ENCODE measurements around the gene HSD17B12. TPM values are rescaled to one million over a fixed set of nuclear protein-coding genes. Genes with fewer than 3 reads are reported as not detected.
"Not testable (repeated sequence)": the region's sequence is repeated elsewhere in the genome, so short reads cannot be mapped to it uniquely, and the experiment has no call there.

HSD17B12 gene
- polyA plus RNA-seq, 2 donors = 33.2 to 46.7 TPM

DNA sequence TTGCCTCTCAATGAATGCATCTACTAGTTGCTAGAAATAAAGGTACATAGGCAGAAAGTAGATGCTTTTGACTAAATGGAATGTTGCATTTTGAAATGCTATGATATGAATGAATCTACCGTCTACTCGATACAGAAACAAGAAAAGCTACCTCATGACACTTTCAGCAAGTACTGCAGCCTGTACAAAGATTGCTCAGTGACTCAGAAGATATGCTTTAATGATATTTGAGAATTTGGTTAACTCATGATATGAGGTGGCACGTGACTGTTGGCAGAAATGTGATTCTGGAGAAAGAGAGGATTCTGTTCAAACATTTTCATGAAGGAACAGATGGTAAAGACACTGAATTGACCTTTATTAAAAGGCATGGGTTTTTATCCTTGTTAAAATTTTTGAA lies 76.0 kb downstream of the HSD17B12 start:
- Histone ChIP-seq H3K27ac (ENCODE audit: low read depth in 2 of 2, low read length in 1 of 2) (no peak overlapping the region), H3K4me3 (ENCODE audit: low read depth in 1 of 2, low read length in 2 of 2) (no peak overlapping the region), H3K4me1 (ENCODE audit: control insufficient read depth in 2 of 2, insufficient read depth in 2 of 2, low read length in 1 of 2) (no peaks in the 10 kb centered on the region), H3K27me3 (ENCODE audit: control insufficient read depth in 1 of 2, insufficient read depth in 2 of 2, low read length in 2 of 2) (no peaks in the 10 kb centered on the region), H3K36me3 (ENCODE audit: control insufficient read depth in 2 of 2, insufficient read depth in 2 of 2, low read length in 1 of 2) (no peaks in the 10 kb centered on the region), H3K9me3 (ENCODE audit: control insufficient read depth in 2 of 2, insufficient read depth in 1 of 2, low read depth in 1 of 2, low read length in 1 of 2) (no peaks in the 10 kb centered on the region)
- 84 to 92% methylated on average over 3 of the region's 3 CpGs for WGBS, 2 donors

DNA sequence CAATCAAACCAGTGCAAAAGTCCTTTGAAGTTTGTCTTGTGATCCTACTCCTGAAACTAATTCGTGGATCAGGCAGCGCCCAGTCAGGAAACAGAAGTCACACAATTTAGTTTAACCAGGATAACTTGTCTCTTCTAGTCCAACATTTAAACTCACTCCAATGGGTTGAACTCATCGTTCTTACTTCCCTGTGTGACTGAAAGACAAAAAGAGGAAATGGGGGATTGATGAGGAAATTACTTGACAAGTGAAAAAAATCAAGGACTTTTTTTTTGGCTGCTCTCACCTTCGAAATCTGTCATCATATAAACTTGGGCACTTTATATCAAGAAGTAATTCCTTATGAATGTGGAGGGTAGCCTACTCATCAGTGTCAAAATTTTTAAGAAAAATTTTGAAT lies 78.4 kb downstream of the HSD17B12 start:
- H3K4me3 ChIP-seq (ENCODE audit: low read depth in 1 of 2, low read length in 2 of 2) = no peak overlapping the region
- H3K27ac ChIP-seq (ENCODE audit: low read depth in 2 of 2, low read length in 1 of 2) = no peak overlapping the region
- no peaks in the 10 kb centered on the region for H3K9me3 ChIP-seq (ENCODE audit: control insufficient read depth in 2 of 2, insufficient read depth in 1 of 2, low read depth in 1 of 2, low read length in 1 of 2)
- no peaks in the 10 kb centered on the region for H3K4me1 ChIP-seq (ENCODE audit: control insufficient read depth in 2 of 2, insufficient read depth in 2 of 2, low read length in 1 of 2)
- no peaks in the 10 kb centered on the region for H3K36me3 ChIP-seq (ENCODE audit: control insufficient read depth in 2 of 2, insufficient read depth in 2 of 2, low read length in 1 of 2)
- H3K27me3 ChIP-seq (ENCODE audit: control insufficient read depth in 1 of 2, insufficient read depth in 2 of 2, low read length in 2 of 2) = no peaks in the 10 kb centered on the region
- WGBS, 2 donors = 54 to 57% methylated on average over 4 of the region's 4 CpGs

DNA sequence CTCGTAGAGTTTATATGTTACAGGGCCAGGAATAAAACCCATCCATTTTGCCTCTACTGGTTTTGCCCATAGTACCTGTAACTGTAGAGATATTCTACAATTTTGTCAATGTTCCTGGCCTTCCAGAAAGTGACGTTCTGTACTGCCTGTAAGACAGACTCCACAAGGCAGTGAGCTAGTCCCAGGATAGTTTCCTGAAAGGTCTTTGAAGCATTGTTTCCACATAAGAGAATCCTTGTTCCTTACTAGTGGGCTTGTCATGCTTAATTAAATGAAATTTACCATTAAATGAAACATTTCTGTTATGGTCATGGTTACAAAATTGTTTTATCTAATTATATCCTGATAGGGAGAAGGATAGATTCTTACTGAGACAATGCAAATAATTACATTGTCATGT lies 80.4 kb downstream of the HSD17B12 start:
- H3K4me3 ChIP-seq (ENCODE audit: low read depth in 1 of 2, low read length in 2 of 2) = no peak overlapping the region
- no peaks in the 10 kb centered on the region for H3K36me3 ChIP-seq (ENCODE audit: control insufficient read depth in 2 of 2, insufficient read depth in 2 of 2, low read length in 1 of 2)
- H3K4me1 ChIP-seq (ENCODE audit: control insufficient read depth in 2 of 2, insufficient read depth in 2 of 2, low read length in 1 of 2) = no peaks in the 10 kb centered on the region
- no peak overlapping the region for H3K27ac ChIP-seq (ENCODE audit: low read depth in 2 of 2, low read length in 1 of 2)
- no peaks in the 10 kb centered on the region for H3K9me3 ChIP-seq (ENCODE audit: control insufficient read depth in 2 of 2, insufficient read depth in 1 of 2, low read depth in 1 of 2, low read length in 1 of 2)
- no peaks in the 10 kb centered on the region for H3K27me3 ChIP-seq (ENCODE audit: control insufficient read depth in 1 of 2, insufficient read depth in 2 of 2, low read length in 2 of 2)
- WGBS, 2 donors = 78 to 80% methylated on average over 2 of the region's 2 CpGs

DNA sequence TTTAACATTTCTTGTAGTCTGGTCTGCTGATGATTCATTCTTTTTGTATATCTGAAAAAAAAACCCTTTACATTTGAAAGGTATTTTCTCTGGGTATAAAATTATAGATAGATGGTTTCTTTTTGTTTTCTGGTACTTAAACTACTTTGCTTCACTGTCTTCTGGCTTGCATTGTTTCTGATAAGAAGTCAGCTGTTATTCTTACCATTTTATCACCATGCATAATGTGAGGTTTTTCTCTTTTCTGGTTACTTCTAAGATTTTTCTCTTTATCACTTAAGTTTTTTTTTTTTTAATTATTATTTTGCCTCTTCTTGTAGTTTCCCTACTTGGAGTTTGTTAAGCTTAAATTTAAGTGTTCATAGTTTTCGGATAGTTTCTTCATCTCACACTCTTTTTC lies 84.7 kb downstream of the HSD17B12 start:
- no peaks in the 10 kb centered on the region for H3K27me3 ChIP-seq (ENCODE audit: control insufficient read depth in 1 of 2, insufficient read depth in 2 of 2, low read length in 2 of 2)
- H3K9me3 ChIP-seq (ENCODE audit: control insufficient read depth in 2 of 2, insufficient read depth in 1 of 2, low read depth in 1 of 2, low read length in 1 of 2) = no peaks in the 10 kb centered on the region
- peaks cover 0 to 3% of the 10 kb centered on the region in 2 donors for H3K36me3 ChIP-seq (ENCODE audit: control insufficient read depth in 2 of 2, insufficient read depth in 2 of 2, low read length in 1 of 2)
- WGBS, 2 donors = 99 to 100% methylated on average over 1 of the region's 1 CpG
- H3K4me3 ChIP-seq (ENCODE audit: low read depth in 1 of 2, low read length in 2 of 2) = no peak overlapping the region
- H3K4me1 ChIP-seq (ENCODE audit: control insufficient read depth in 2 of 2, insufficient read depth in 2 of 2, low read length in 1 of 2) = no peaks in the 10 kb centered on the region
- no peak overlapping the region for H3K27ac ChIP-seq (ENCODE audit: low read depth in 2 of 2, low read length in 1 of 2)

DNA sequence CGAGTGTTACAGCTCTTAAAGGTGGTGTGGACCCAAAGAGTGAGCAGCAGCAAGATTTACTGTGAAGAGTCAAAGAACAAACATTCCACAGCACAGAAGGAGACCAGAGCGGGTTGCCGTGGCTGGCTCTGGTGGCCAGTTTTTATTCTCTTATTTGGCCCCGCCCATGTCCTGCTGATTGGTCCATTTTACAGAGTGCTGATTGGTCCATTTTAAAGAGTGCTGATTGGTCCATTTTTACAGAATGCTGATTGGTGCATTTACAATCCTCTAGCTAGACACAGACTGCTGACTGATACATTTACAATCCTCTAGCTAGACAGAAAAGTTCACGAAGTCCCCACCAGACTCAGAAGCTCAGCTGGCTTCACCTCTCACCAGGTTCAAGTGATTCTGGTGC lies 88.1 kb downstream of the HSD17B12 start:
- not testable (repeated sequence) for H3K9me3 ChIP-seq (ENCODE audit: control insufficient read depth in 2 of 2, insufficient read depth in 1 of 2, low read depth in 1 of 2, low read length in 1 of 2); H3K4me3 ChIP-seq (ENCODE audit: low read depth in 1 of 2, low read length in 2 of 2); H3K27me3 ChIP-seq (ENCODE audit: control insufficient read depth in 1 of 2, insufficient read depth in 2 of 2, low read length in 2 of 2); H3K4me1 ChIP-seq (ENCODE audit: control insufficient read depth in 2 of 2, insufficient read depth in 2 of 2, low read length in 1 of 2); H3K36me3 ChIP-seq (ENCODE audit: control insufficient read depth in 2 of 2, insufficient read depth in 2 of 2, low read length in 1 of 2); H3K27ac ChIP-seq (ENCODE audit: low read depth in 2 of 2, low read length in 1 of 2)
- WGBS, 2 donors = 93 to 96% methylated on average over 5 of the region's 5 CpGs

DNA sequence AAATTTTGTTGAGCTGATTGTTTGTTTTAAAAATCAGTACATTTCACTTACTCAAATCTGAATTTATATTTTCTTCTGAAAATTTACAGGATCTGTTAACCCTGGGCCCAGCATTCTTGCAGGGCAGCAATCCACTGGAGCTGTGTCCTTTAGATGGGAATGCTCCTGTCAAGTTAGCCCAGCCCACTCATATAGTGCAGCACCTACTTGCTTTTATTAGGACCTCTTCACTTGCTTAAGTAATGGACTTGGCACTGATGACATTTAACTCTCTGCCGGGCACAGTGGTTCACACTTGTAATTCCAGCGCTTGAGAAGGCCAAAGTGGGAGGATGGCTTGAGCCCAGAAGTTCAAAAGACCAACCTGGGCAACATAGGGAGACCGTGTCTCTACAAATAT lies 89.6 kb downstream of the HSD17B12 start:
- Histone ChIP-seq H3K36me3 (ENCODE audit: control insufficient read depth in 2 of 2, insufficient read depth in 2 of 2, low read length in 1 of 2) (peaks cover 0 to 3% of the 10 kb centered on the region in 2 donors), H3K9me3 (ENCODE audit: control insufficient read depth in 2 of 2, insufficient read depth in 1 of 2, low read depth in 1 of 2, low read length in 1 of 2) (no peaks in the 10 kb centered on the region), H3K27me3 (ENCODE audit: control insufficient read depth in 1 of 2, insufficient read depth in 2 of 2, low read length in 2 of 2) (no peaks in the 10 kb centered on the region), H3K27ac (ENCODE audit: low read depth in 2 of 2, low read length in 1 of 2) (no peak overlapping the region), H3K4me1 (ENCODE audit: control insufficient read depth in 2 of 2, insufficient read depth in 2 of 2, low read length in 1 of 2) (no peaks in the 10 kb centered on the region), H3K4me3 (ENCODE audit: low read depth in 1 of 2, low read length in 2 of 2) (no peak overlapping the region)
- 96 to 97% methylated on average over 3 of the region's 3 CpGs for WGBS, 2 donors

DNA sequence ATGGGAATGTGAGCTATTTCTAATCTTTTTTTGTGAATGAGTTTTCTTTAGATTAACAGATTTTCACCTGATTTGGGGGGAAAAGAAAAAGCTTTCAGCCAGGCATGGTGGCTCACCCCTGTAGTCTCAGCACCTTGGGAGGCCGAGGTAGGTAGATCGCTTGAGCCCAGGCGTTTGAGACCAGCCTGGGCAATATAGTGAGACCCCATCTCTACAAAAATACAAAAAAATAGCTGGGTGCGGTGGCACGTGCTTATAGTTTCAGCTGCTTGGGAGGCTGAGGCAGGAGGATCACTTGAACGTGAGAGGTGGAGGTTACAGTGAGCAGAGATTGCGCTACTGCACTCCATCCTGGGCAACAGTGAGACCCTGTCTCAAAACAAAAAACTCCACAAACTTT lies 92.2 kb downstream of the HSD17B12 start:
- H3K27me3 ChIP-seq (ENCODE audit: control insufficient read depth in 1 of 2, insufficient read depth in 2 of 2, low read length in 2 of 2) = no peaks in the 10 kb centered on the region
- H3K4me1 ChIP-seq (ENCODE audit: control insufficient read depth in 2 of 2, insufficient read depth in 2 of 2, low read length in 1 of 2) = no peaks in the 10 kb centered on the region
- no peaks in the 10 kb centered on the region for H3K9me3 ChIP-seq (ENCODE audit: control insufficient read depth in 2 of 2, insufficient read depth in 1 of 2, low read depth in 1 of 2, low read length in 1 of 2)
- H3K36me3 ChIP-seq (ENCODE audit: control insufficient read depth in 2 of 2, insufficient read depth in 2 of 2, low read length in 1 of 2) = peaks cover 0 to 3% of the 10 kb centered on the region in 2 donors
- H3K27ac ChIP-seq (ENCODE audit: low read depth in 2 of 2, low read length in 1 of 2) = no peak overlapping the region
- WGBS, 2 donors = 97 to 100% methylated on average over 7 of the region's 7 CpGs
- no peak overlapping the region for H3K4me3 ChIP-seq (ENCODE audit: low read depth in 1 of 2, low read length in 2 of 2)

DNA sequence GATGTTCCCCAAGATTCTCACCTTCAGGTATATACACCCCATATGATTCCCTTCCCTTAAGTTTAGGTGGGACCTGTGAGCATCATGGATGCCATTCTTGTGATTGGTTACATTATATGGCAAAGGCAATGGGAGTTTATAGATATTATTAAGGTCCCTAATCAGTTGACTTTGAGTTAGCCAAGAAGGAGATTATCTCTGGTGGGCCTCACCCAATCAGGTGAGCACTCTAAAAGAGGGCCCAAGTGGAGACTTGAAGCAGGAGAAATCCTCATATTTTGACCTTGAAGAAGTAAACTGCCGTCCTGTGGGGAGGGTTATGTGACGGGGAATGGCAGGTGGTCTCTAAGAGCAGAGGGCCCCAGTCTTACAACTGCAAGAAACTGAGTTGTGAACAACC lies 94.2 kb downstream of the HSD17B12 start:
- H3K4me1 ChIP-seq (ENCODE audit: control insufficient read depth in 2 of 2, insufficient read depth in 2 of 2, low read length in 1 of 2) = no peaks in the 10 kb centered on the region
- H3K27ac ChIP-seq (ENCODE audit: low read depth in 2 of 2, low read length in 1 of 2) = no peak overlapping the region
- no peaks in the 10 kb centered on the region for H3K27me3 ChIP-seq (ENCODE audit: control insufficient read depth in 1 of 2, insufficient read depth in 2 of 2, low read length in 2 of 2)
- WGBS, 2 donors = 96 to 97% methylated on average over 2 of the region's 2 CpGs
- no peak overlapping the region for H3K4me3 ChIP-seq (ENCODE audit: low read depth in 1 of 2, low read length in 2 of 2)
- no peaks in the 10 kb centered on the region for H3K9me3 ChIP-seq (ENCODE audit: control insufficient read depth in 2 of 2, insufficient read depth in 1 of 2, low read depth in 1 of 2, low read length in 1 of 2)
- no peaks in the 10 kb centered on the region for H3K36me3 ChIP-seq (ENCODE audit: control insufficient read depth in 2 of 2, insufficient read depth in 2 of 2, low read length in 1 of 2)

DNA sequence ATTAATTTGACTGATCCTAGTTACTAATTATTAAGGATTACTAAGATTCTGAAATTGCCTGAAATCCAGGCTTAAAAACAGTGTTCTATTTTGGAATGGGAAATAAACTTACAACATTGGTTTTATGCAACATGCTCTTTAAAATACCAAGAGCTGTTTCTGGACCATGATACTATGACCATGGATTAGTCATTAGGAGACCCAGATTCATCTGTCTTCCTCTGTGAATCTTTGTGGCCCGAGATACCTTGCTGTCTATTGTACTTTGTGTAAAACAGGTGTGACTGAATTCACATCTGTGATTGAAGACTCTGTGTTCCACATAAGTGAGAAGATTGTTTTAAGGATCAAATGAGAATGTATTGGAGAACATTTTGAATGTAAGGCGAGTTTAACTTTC lies 98.8 kb downstream of the HSD17B12 start:
- H3K4me3 ChIP-seq (ENCODE audit: low read depth in 1 of 2, low read length in 2 of 2) = no peak overlapping the region
- no peaks in the 10 kb centered on the region for H3K4me1 ChIP-seq (ENCODE audit: control insufficient read depth in 2 of 2, insufficient read depth in 2 of 2, low read length in 1 of 2)
- WGBS, 2 donors = 87 to 90% methylated on average over 2 of the region's 2 CpGs
- no peaks in the 10 kb centered on the region for H3K27me3 ChIP-seq (ENCODE audit: control insufficient read depth in 1 of 2, insufficient read depth in 2 of 2, low read length in 2 of 2)
- H3K9me3 ChIP-seq (ENCODE audit: control insufficient read depth in 2 of 2, insufficient read depth in 1 of 2, low read depth in 1 of 2, low read length in 1 of 2) = no peaks in the 10 kb centered on the region
- H3K36me3 ChIP-seq (ENCODE audit: control insufficient read depth in 2 of 2, insufficient read depth in 2 of 2, low read length in 1 of 2) = no peaks in the 10 kb centered on the region
- H3K27ac ChIP-seq (ENCODE audit: low read depth in 2 of 2, low read length in 1 of 2) = no peak overlapping the region

DNA sequence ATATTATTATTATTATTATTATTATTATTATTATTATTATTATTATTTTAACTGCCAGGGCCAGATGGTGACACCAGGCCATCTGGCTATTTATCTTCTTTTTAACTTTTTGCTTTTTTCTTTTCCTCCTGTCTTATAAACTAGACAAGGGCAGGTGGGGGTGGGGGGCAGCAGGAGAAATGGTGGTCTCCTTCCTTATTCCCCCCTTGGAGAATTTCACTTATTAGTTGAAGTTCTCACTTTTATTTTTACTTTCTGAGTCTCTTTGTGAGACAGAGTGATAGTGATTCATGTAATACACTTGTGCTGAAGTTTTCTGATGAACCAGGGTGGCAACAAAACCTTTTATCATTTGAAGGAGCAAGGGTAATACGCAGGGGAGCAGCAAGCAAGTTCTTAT lies 103.8 kb downstream of the HSD17B12 start:
- Histone ChIP-seq H3K27me3 (ENCODE audit: control insufficient read depth in 1 of 2, insufficient read depth in 2 of 2, low read length in 2 of 2) (no peaks in the 10 kb centered on the region), H3K36me3 (ENCODE audit: control insufficient read depth in 2 of 2, insufficient read depth in 2 of 2, low read length in 1 of 2) (no peaks in the 10 kb centered on the region), H3K27ac (ENCODE audit: low read depth in 2 of 2, low read length in 1 of 2) (no peak overlapping the region), H3K9me3 (ENCODE audit: control insufficient read depth in 2 of 2, insufficient read depth in 1 of 2, low read depth in 1 of 2, low read length in 1 of 2) (no peaks in the 10 kb centered on the region), H3K4me3 (ENCODE audit: low read depth in 1 of 2, low read length in 2 of 2) (no peak overlapping the region), H3K4me1 (ENCODE audit: control insufficient read depth in 2 of 2, insufficient read depth in 2 of 2, low read length in 1 of 2) (no peaks in the 10 kb centered on the region)
- WGBS, 2 donors = 98 to 100% methylated on average over 1 of the region's 1 CpG
